Upper lobe of left lung (tissue), 6 donors: ENCODE measurements around the gene ARHGAP10. TPM values are rescaled to one million over a fixed set of nuclear protein-coding genes. Genes with fewer than 3 reads are reported as not detected.

Source experiments
- ATAC-seq, 2 donors: fragments of 200-7000 bp; cut with Tn5 transposase; one replicate each; pipeline ENCODE4 v1.9.1; 2022; ENCODE audit warnings: mild to moderate bottlenecking in 2 of 2, moderate library complexity in 2 of 2; ENCODE audit not compliant: low FRiP score in 2 of 2
- DNase-seq, 2 donors: peaks; one replicate each; pipeline ENCODE4 v3.0.0-alpha.2; 2019 to 2020
- H3K27ac ChIP-seq, 4 donors: fragments of 200-600 bp; sonication (generic); one replicate each; pipeline ENCODE4 v1.5.1; 2016 to 2019
- H3K27me3 ChIP-seq, 4 donors: fragments of 200-600 bp; sonication (generic); one replicate each; pipeline ENCODE4 v1.5.1; 2017 to 2019
- H3K36me3 ChIP-seq, 4 donors: fragments of 200-600 bp; sonication (generic); one replicate each; pipeline ENCODE4 v1.5.1; 2016 to 2019
- H3K4me1 ChIP-seq, 4 donors: fragments of 200-600 bp; sonication (generic); one replicate each; pipeline ENCODE4 v1.5.1; 2018 to 2019
- H3K4me3 ChIP-seq, 4 donors: fragments of 200-600 bp; sonication (generic); one replicate each; pipeline ENCODE4 v1.5.1; 2017 to 2019; ENCODE audit warnings: mild to moderate bottlenecking in 2 of 4, moderate library complexity in 1 of 4
- H3K9me3 ChIP-seq, 4 donors: fragments of 200-600 bp; sonication (generic); one replicate each; pipeline ENCODE4 v1.5.1; 2018 to 2019
- EP300 ChIP-seq, 4 donors: sonication (generic); formaldehyde crosslinking; IDR thresholded peaks; one replicate each; pipeline ENCODE4 v1.5.1; 2017; ENCODE audit warnings: antibody characterized with exemption in 4 of 4, control low read depth in 2 of 4
- POLR2A ChIP-seq, 4 donors: fragments of 450-650 bp; IDR thresholded peaks; one replicate each; pipeline ENCODE4 v1.5.1; 2016 to 2017; ENCODE audit warnings: antibody characterized with exemption in 4 of 4, mild to moderate bottlenecking in 2 of 4
- POLR2AphosphoS5 ChIP-seq, 2 donors: sonication (generic); formaldehyde crosslinking; IDR thresholded peaks; one replicate each; pipeline ENCODE4 v1.5.1; 2017; ENCODE audit warnings: antibody characterized with exemption in 2 of 2
- WGBS, 2 donors: methylation state at CpG; one replicate each; pipeline ENCODE4 v1.1.5; 2017 to 2018; 5-methylcytosine and 5-hydroxymethylcytosine counted together
- total RNA-seq, 6 donors: library from RNA; depleted of rRNA in 4 of 6; stranded (reverse); fragments of >200 nt in 4 of 6; gene quantifications; one replicate each; pipeline versions ENCODE4 v1.1.0 to v1.2.1, GENCODE V29; 2016 to 2021
- TF ChIP-seq, protein P1 (sequence below), 6 experiments: fragments of 450-650 bp in 4 of 6; fragments of 200-600 bp in 2 of 6; sonication (generic) in 2 of 6; IDR thresholded peaks; one replicate each; pipeline ENCODE4 v1.5.1; 2016 to 2019; ENCODE audit warnings: antibody characterized with exemption in 6 of 6
- donor health status: DM: no; HTN: no; CAD: no; lungs with moderate emphysema.
- donor health status: DM: no; HTN: yes; CAD: no; lungs with severe emphysema.

ARHGAP10 gene
- total RNA-seq, 6 donors from 2014 or later, result 25.9 to 47.1 (median 29.5) TPM

DNA sequence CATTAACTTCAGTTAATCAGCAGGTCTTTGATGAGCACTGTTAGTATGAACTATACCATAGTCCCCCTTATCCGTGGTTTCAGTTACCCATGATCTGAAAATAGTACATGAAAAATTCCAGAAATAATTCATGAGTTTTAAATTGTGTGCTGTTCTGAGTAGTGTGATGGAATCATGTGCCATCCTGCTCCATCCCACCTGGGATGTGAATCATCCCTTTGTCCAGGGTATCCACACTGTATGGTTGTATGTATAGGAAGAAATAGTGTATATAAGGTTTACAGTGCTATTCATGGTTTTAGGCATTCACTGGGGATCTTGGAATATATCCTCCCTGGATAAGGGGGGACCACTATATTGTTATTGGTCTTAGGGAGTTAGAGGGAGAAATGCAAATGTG is 24.5 kb downstream of the ARHGAP10 start:
- no peak overlapping the region for H3K4me3 ChIP-seq
- WGBS, 2 donors, result 79 to 100% methylated on average over 1 of the region's 1 CpG
- ATAC-seq (no peak), DNase-seq (no peak)
- H3K27ac ChIP-seq, result no peak overlapping the region
- no peaks in the 10 kb centered on the region for H3K9me3 ChIP-seq
- no peaks in the 10 kb centered on the region for H3K27me3 ChIP-seq
- H3K36me3 ChIP-seq, result no peaks in the 10 kb centered on the region
- H3K4me1 ChIP-seq, result peaks cover 0 to 26% (median 4%) of the 10 kb centered on the region in 4 donors
- no peak for TF ChIP-seq POLR2A (IDR thresholded peaks at IDR 0.05)
- TF ChIP-seq, protein P1, sequence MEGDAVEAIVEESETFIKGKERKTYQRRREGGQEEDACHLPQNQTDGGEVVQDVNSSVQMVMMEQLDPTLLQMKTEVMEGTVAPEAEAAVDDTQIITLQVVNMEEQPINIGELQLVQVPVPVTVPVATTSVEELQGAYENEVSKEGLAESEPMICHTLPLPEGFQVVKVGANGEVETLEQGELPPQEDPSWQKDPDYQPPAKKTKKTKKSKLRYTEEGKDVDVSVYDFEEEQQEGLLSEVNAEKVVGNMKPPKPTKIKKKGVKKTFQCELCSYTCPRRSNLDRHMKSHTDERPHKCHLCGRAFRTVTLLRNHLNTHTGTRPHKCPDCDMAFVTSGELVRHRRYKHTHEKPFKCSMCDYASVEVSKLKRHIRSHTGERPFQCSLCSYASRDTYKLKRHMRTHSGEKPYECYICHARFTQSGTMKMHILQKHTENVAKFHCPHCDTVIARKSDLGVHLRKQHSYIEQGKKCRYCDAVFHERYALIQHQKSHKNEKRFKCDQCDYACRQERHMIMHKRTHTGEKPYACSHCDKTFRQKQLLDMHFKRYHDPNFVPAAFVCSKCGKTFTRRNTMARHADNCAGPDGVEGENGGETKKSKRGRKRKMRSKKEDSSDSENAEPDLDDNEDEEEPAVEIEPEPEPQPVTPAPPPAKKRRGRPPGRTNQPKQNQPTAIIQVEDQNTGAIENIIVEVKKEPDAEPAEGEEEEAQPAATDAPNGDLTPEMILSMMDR (IDR thresholded peaks at IDR 0.05), result no peak
- TF ChIP-seq POLR2AphosphoS5 (IDR thresholded peaks at IDR 0.05), result no peak
- no peak for TF ChIP-seq EP300 (IDR thresholded peaks at IDR 0.05)

DNA sequence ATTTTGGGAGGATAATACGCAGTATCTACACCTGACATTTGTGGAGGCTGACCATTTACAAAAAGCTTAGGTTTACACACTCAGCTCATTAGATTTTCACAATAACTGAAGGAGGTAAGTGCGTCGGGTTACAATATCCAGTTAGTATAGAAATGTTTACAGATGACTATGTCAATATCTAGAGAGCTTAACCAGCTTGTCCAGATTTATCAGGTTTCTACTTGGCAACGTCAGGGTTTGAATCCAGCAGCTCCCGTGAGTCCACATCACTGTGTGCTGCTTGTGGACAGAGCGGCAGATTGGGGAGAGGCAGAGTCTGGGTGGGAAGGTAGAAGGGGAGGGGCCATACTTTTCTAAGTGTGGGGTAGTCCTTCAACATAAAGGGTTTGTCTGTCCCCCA is 28.3 kb downstream of the ARHGAP10 start:
- peak in 1 of 2 donors; percentile 36 for DNase-seq
- Histone ChIP-seq H3K27ac (no peak overlapping the region), H3K9me3 (no peaks in the 10 kb centered on the region), H3K4me1 (peaks cover 0 to 19% (median 2%) of the 10 kb centered on the region in 4 donors), H3K4me3 (no peak overlapping the region), H3K36me3 (no peaks in the 10 kb centered on the region), H3K27me3 (no peaks in the 10 kb centered on the region)
- WGBS, 2 donors, result 66 to 78% methylated on average over 6 of the region's 6 CpGs
- no peak for ATAC-seq
- TF ChIP-seq POLR2A (IDR thresholded peaks at IDR 0.05), result no peak
- no peak for TF ChIP-seq POLR2AphosphoS5 (IDR thresholded peaks at IDR 0.05)
- TF ChIP-seq EP300 (IDR thresholded peaks at IDR 0.05), result no peak
- TF ChIP-seq, protein P1 (IDR thresholded peaks at IDR 0.05), result no peak

DNA sequence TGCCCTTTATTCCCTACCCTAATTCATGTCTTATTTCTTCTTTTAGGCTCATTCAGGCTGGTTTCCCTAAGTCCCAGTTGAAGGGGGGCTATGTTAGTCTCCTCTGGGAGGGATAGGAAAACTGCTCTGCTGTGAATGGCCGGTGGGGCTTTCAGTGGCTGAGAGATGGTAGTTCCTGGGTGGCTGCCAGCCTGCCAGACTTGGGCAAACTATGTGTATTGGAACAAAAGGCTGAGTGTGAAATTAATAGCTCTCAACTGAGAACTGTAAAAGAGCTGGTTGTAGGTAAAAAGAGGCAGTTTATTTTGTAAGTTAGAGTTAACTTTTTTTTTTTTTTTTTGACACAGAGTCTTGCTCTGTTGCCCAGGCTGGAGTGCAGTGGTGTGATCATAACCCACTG is 28.8 kb downstream of the ARHGAP10 start:
- ATAC-seq, result peak in 1 of 2 donors; percentile 40
- peak in 1 of 2 donors; percentile 41 for DNase-seq
- WGBS, 2 donors, result 42 to 65% methylated on average over 1 of the region's 1 CpG
- Histone ChIP-seq H3K4me1 (peaks cover 0 to 14% (median under 1%) of the 10 kb centered on the region in 4 donors), H3K36me3 (no peaks in the 10 kb centered on the region), H3K9me3 (no peaks in the 10 kb centered on the region), H3K27me3 (no peaks in the 10 kb centered on the region), H3K4me3 (no peak overlapping the region), H3K27ac (no peak overlapping the region)
- TF ChIP-seq EP300 (IDR thresholded peaks at IDR 0.05), result no peak
- TF ChIP-seq POLR2A (IDR thresholded peaks at IDR 0.05), result no peak
- TF ChIP-seq POLR2AphosphoS5 (IDR thresholded peaks at IDR 0.05), result no peak
- TF ChIP-seq, protein P1 (IDR thresholded peaks at IDR 0.05), result no peak

DNA sequence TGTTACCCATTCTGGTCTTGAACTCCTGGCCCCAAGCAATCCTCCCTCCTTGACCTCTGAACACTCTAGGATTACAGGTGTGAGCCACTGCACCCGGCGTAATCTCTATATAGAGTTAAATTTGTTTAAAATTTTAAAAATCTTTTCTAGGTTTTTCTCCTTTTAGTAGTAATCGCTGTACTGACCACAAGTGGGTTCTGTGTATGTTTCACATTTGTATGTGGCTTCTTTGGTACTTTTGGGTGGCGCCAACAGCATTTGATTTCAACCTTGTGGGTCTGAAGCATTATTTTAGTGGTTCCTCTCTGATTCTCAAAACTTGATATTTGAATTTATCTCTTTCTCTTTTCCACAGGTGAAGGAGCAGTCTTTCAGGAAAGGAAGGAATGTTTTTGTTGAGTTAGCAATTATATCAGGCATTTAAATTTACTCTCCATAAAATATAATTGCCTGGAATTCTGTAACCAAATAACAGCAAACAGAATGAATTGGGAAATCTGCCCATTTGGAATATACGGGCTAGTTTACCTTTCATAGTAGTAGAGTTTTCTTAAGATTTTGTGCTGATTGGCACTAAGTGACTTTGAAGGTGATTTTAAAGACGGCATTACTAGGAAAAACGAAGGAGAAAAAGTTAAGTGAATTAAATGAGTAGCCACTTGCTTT is 29.5 kb downstream of the ARHGAP10 start:
- Histone ChIP-seq H3K27ac (no peak overlapping the region), H3K36me3 (no peaks in the 10 kb centered on the region), H3K9me3 (no peaks in the 10 kb centered on the region), H3K4me1 (peaks cover 0 to 11% (median 0%) of the 10 kb centered on the region in 4 donors), H3K27me3 (no peaks in the 10 kb centered on the region), H3K4me3 (no peak overlapping the region)
- WGBS, 2 donors, result 85 to 86% methylated on average over 7 of the region's 7 CpGs
- no peak for ATAC-seq
- no peak for TF ChIP-seq POLR2A (IDR thresholded peaks at IDR 0.05)
- no peak for TF ChIP-seq POLR2AphosphoS5 (IDR thresholded peaks at IDR 0.05)
- TF ChIP-seq, protein P1 (IDR thresholded peaks at IDR 0.05), result no peak
- no peak for TF ChIP-seq EP300 (IDR thresholded peaks at IDR 0.05)
- DNase-seq, result no peak

DNA sequence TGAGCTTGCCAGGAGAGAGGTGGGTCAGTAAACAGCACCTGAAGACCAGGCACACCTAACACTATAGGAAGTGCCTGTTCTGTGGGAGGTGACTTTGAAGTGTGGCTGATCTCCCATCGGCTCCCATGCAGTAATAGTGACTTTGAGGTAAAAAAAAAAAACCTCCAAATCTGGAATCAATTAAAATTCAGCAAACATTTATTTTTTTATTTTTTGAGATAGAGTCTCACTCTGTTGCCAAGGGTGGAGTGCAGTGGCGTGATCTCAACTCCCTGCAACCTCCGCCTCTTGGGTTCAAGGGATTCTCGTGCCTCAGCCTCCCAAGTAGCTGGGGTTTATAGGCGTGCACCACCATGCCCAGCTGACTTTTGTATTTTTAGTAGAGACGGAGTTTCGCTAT is 32.4 kb downstream of the ARHGAP10 start:
- H3K4me1 ChIP-seq, result peaks cover 0 to 19% (median 2%) of the 10 kb centered on the region in 4 donors
- ATAC-seq (no peak), DNase-seq (no peak)
- H3K36me3 ChIP-seq, result no peaks in the 10 kb centered on the region
- no peak overlapping the region for H3K27ac ChIP-seq
- TF ChIP-seq, protein P1 (IDR thresholded peaks at IDR 0.05), result no peak
- TF ChIP-seq EP300 (IDR thresholded peaks at IDR 0.05) (no peak), POLR2AphosphoS5 (IDR thresholded peaks at IDR 0.05) (no peak), POLR2A (IDR thresholded peaks at IDR 0.05) (no peak)
- WGBS, 2 donors, result 84% methylated on average over 7 of the region's 7 CpGs
- H3K27me3 ChIP-seq, result no peaks in the 10 kb centered on the region
- H3K9me3 ChIP-seq, result no peaks in the 10 kb centered on the region
- H3K4me3 ChIP-seq, result no peak overlapping the region
